NCI-H2081 (cell line): ENCODE measurements around the gene CBL.

Experiments used
- DNase-seq, 2 experiments: peaks; one replicate each; lab custom pipeline; 2025; lab: John Stamatoyannopoulos, UW

Gene CBL

DNA sequence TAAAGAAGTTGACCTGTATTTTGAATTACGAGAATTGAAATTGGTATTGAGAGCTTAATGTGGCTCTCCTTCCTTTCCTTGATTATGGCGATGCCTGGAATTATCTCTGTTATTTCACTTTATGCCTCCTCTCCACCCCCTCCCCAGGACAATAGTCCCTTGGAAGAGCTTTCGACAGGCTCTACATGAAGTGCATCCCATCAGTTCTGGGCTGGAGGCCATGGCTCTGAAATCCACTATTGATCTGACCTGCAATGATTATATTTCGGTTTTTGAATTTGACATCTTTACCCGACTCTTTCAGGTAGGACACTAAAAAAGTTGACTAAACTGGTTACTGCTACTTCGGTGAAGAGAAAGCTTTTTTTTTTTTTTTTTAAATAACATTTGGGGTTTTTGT lies 67.6 kb downstream of the CBL start:
- no peak for DNase-seq

DNA sequence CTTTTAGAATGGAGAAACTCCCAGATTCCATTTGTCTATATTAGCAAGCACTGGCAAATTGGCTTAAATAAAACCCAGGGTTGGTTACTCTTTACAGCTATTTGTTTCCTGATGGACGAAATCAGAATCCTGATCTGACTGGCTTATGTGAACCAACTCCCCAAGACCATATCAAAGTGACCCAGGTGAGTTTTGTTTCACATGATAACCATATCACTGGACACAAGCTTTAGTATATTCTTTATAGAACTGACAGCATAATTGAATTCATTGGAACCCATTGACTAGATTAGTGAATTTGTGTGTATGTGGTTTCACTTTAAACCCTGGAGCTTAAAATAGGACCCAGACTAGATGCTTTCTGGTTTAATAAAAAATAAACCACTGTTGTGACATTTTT lies 71.5 kb downstream of the CBL start:
- DNase-seq: no peak

DNA sequence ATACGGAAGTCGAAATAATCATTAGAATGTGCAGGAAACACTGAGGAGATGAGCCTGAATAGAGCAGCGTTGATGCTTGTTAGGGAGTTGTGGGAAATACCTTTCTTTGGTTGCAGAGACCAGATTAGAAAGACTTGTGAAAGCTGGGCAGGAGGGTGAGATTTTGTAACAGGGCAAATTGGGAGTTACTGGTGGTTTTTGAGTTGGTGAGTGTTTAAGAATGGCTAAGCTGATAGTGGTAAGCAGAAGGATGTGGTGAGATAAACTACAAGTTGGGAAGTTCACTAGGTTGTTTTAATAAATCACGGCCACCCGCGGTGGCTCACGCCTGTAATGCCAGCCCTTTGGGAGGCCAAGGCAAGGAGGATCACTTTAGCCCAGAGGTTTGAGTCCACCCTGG lies 76.4 kb downstream of the CBL start:
- DNase-seq: no peak

DNA sequence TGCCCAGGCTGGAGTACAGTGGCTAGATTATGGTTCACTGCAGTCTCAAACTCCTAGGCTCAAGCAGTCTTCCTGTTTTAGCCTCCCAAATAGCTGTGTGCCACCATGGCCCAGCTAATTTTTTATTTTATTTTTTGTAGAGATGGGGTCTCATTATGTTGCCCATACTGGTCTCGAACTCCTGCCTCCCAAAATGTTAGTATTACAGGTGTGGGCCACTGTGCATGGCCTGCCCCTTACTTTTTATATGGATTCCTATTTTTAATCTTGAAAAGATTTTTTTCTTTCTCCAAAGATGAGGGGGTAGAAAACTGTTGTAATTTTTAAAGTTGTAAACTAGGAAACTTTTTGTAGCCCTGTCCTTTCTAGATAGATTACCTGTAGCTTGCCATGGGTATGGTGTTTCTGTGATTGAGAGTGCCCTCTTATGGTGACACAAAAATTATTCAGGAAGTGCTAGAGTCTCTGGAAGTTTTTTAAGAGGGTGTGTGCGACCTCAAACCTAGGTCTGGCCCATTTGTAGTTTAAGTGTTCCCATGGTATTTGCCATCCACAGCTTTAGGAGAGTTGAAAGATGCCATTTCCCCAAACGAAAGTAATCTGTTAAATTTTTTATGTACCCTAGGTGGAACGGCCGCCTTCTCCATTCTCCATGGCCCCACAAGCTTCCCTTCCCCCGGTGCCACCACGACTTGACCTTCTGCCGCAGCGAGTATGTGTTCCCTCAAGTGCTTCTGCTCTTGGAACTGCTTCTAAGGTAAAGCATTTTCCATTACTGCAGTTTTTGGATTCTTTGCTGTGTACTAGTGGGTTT lies 78.4 kb downstream of the CBL start:
- peak in 1 of 2 experiments; percentile 21 for DNase-seq

DNA sequence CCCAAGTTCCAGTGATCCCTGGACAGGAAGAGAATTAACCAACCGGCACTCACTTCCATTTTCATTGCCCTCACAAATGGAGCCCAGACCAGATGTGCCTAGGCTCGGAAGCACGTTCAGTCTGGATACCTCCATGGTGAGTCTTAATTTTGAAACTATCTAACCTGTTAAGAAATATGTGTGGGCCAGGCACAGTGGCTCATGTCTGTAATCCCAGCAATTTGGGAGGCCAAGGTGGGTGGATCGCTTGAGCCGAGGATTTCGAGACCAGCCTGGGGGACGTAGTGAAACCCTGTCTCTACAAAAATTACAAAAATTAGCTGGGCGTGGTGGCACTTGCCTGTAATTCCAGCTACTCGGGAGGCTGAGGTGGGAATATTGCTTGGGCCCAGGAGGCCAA lies 79.3 kb downstream of the CBL start:
- DNase-seq: no peak

DNA sequence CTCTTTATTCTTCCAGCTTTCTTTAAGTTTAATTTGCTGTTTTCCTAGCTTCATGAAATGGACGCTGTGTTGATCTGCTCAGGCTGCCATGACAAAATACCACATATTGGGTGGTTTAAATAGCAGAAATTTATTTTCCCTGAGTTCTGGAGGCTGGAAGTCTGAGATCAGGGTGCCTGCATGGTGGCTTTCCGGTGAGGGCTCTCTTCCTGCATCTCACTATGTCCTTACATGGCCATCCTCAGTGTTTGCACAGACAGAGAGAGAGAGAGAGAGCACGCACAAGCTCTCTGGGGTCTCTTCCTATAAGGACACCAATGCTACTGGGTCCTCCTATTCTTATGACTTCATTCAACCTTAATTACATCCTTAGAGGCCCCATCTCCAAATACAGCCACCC lies 82.1 kb downstream of the CBL start:
- DNase-seq: no peak

DNA sequence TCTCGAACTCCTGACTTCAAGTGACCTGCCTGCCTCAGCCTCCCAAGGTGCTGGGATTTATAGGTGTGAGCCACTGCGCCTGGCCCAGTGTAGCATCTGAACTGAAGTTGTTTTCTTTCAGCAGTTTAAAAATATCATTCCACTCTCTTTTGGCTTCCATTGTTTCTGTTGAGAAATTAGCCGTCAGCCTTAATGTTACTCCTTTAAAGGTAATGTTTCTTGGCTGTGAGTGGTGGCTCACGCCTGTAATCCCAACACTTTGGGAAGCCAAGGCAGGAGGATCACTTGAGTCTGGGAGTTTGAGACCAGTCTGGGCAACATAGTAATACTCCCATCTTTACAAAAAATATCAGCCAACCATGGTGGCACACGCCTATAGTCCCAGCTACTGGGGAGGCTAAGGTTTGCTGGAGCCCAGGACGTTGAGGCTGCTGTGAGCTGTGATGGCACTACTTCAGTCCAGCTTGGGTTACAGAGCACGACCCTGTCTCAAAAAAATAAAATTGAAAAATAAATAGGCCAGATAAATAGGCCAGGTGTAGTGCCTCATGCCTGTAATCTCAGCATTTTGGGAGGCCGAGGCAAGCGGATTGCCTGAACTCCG lies 84.9 kb downstream of the CBL start:
- no peak for DNase-seq

DNA sequence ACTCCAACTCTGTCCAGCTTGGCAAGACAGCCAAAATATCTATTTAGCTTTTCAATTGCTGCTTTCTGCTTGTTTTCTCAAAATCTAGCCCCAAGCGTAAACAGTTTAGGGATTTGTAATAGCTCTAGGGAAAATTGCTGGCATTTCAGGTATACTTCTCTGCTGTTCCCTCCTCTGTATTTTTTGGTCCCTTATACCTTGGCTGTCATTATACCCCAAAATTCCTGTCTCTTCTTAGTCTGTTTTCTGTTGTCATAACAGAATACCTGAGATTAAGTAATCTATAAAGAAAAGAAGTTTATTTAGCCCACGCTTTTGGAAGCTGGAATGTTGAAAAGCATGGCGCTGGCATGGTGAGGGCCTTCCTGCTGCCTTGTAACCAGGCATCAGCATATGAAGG lies 87.3 kb downstream of the CBL start:
- no peak for DNase-seq

DNA sequence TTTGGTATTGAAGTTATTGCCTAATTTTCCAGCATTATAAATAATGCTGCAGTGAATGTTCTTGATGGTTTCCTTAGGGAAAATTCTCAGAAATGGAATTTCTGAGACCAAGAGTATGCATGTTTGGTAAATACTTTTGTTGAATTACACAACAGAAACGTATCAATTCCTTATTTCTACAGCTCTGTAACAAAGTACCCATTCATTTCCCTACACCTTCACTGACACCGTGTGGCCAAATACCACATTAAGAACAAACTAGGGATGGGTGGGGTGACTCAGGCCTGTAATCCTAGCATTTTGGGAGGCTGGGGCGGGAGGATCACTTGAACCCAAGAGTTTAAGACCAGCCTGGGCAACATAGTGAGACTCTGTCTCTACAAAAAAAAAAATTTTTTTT lies 89.0 kb downstream of the CBL start:
- no peak for DNase-seq

DNA sequence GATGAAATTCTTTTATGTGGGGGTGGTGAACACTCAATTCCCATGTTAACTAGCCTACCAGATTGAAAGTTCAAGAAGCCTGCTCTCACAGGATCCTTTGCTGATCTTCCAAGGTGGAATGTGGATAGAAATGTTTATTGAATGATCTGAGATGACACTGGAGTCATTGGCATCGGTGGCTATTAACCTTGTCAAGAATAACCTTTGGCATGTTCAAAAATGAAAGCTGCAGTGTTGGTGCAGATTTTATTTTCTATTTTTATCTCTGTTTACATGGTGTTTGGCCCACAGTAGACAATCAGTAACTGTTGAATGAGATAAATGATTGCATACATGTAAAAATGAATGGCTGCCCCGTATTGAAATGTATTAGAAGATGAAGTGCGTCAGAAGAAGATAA lies 91.8 kb downstream of the CBL start:
- DNase-seq: no peak

DNA sequence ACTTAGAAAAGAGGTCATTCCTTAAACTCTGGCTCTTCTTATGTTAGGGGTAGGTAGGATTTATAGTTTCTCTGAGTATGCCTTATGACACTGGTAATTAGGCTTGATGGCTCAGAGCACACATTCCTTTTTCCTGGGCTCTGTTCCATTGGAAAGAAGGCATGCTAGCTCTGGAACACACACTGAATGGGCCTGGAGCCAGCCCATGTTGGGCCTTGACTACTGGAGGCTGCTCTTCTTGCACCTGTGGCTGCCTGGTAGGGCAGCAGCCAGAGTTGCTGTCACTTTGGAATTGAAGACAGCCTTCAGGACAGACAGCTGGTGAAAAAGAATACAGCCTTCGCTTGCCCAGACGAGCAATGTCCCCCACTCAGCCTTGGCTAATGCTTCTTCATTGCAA lies 92.6 kb downstream of the CBL start:
- no peak for DNase-seq

DNA sequence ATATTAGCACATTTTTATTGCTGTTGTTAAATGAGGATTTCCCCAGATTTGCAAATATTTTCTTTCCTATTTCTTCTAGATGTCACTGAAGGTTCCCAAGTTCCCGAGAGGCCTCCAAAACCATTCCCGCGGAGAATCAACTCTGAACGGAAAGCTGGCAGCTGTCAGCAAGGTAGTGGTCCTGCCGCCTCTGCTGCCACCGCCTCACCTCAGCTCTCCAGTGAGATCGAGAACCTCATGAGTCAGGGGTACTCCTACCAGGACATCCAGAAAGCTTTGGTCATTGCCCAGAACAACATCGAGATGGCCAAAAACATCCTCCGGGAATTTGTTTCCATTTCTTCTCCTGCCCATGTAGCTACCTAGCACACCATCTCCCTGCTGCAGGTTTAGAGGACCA lies 93.3 kb downstream of the CBL start:
- DNase-seq: no peak

DNA sequence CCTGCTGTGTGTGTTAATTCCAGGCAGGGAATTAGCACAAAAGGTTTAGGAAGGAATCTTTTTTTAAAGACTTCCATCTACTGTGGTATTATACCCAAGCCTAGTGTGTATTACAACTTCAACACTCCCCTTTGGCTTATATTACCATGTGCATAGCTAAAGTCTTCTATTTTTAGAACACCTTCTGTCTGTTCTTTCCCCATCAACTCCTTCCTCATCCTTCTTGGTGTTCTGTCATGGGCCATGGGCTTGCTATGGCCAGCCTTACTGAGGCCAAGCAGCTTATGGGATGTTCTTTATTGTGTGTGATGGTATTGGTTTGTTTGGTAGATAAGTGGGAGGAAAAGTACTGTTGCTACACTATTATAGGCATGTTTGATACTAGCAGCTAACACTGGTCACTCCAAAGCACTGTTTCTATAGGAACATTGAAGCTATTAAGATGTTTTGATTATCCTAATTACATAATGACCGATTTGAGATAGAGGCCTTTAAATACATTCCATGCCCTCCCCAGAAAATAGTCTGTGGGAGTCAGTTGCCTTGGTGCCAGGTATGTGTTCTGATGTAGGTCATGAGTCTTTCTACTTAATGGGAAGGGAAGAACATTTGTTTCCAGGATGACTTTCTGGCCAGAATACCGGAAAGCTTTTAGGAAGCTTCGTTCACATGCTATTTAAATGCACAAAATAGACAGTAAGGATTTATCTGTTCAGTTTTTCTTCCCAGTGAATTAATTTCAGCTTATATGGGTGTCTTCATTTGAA lies 94.2 kb downstream of the CBL start:
- no peak for DNase-seq

DNA sequence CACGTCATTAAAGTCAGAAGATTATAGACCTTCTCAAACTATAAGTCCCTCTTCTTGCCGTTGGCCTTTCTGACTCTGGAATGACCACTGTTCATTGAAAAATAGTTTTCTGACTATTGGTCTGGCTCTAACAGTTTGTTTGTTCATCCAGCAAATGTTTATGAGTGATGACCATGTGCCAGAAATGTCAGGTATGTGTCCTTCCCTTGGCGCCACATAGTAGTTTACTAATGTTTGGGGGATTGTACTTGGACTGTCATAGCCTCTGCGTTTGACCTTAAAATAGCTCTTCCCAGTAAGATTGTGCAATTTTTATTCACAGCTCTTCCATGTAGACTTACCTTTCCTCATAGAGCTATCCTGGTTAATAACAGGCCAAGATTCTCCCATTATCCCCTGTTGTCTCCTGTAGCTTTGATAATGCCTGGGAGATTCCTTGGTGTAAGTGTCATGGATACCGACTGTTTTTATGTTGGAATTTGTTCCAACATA lies 97.1 kb downstream of the CBL start:
- DNase-seq: no peak

DNA sequence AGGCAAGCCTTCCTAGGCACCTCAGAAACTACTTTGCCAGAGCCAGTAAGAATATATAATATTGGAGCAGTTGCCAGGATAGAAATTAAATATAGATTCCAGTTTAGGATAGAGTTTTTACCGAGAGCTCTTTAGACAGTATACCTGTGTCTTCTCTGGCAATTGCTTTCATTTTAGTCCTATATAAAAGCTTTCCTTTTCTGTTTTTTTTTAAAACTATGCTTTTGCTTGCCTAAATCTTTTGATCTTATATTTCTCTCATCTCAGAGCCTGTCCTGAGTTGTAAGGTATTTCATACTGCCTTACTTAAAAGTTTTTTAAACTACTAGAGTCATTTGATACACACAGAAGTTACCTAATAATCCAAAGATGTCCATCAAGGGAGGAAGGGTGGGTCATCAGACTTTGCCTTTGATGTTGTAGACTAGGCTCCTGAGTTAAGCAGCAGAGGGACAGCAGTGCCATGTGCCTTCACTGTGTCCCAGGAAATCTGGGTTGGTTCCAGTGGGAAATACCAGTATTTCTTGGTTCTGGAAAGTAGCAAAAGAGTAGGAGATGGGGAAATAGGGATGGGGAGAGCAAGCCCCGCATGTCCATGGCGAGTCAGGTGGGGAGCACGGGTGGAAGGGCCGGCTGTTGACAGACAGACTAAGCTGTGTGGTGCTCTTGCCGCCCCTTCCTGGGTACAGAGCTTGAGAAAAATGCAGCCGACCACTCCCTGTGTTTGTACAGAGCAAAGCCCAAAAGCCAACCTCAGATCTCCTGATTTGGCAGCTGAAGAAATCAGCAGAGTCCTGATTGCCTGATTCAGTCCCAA lies 99.6 kb downstream of the CBL start:
- DNase-seq: no peak

DNA sequence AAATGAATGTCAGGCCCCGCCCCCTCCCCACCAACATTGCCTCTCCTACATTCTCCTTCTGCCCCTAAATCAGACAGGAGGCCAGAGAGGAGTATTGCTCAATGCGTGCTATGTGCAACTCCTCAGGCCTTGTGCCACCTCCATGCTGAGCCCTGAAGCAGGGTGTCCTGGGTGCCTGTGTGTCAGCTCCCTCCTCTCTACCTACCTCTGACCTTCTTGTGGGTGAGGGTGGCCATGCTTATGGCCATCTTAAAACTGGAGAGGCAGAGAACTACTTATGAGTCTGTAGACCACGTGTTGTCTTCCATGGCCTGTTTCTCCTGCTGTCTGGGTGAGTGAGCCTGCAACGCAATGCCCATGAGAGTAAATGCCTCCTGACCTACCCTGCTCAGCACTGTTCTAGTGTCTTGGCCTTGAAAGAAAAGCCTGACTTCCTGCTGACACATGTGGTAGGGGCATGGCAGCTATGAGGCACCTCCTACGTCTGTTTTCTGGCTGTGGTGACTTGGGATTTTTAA lies 100.3 kb downstream of the CBL start:
- no peak for DNase-seq

DNA sequence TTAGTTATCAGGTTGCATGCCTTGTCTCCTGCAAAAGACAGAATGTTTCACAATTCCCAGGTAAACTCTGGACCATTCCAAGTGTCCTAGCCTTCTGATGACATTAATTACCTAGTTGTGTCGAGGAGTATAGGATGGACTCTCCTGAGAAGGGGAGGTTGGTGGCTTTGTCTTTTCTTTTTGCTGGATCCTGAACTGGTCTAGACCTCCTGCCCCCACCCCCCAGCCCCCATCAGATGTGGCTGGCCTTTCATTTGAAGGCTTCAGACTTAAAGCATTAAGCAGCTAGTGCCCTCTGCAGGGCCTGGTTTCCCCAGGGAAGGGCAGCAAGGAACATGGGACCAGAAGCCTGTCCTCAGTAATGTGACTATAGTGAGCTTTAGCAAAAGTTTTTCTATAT lies 101.1 kb downstream of the CBL start:
- DNase-seq: peak in 1 of 2 experiments; percentile 22

DNA sequence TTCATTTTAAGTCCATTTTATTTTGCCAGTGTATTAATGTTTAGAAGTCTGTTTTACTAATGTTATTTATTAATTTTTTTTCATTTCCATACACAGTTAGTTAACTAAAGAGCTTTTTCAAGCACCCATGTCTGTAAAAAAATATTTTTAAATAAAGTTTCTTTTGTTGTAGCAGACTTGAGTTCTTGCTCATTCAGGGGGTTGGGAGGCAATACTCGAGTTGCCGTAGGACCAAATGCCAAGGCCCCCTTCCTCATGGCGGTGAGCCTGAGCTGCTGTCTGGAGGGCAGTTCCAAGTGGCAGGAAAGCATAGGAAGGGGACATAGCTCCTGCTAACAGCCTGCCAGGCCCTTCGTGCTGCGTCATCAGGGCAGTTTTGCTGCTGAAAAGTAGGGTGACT lies 101.8 kb downstream of the CBL start:
- no peak for DNase-seq

DNA sequence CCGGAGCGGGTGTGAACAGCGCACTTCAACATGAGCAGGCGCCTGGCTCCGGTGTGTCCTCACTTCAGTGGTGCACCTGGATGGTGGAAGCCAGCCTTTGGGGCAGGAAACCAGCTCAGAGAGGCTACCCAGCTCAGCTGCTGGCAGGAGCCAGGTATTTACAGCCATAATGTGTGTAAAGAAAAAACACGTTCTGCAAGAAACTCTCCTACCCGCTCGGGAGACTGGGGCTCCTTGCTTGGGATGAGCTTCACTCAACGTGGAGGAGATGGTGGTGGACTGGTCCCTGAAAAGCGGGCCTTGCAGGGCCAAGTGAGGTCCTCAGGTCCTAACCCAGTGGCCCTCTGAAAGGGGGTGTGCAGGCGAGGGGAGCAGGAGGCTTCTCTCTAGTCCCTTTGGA lies 103.3 kb downstream of the CBL start:
- no peak for DNase-seq

DNA sequence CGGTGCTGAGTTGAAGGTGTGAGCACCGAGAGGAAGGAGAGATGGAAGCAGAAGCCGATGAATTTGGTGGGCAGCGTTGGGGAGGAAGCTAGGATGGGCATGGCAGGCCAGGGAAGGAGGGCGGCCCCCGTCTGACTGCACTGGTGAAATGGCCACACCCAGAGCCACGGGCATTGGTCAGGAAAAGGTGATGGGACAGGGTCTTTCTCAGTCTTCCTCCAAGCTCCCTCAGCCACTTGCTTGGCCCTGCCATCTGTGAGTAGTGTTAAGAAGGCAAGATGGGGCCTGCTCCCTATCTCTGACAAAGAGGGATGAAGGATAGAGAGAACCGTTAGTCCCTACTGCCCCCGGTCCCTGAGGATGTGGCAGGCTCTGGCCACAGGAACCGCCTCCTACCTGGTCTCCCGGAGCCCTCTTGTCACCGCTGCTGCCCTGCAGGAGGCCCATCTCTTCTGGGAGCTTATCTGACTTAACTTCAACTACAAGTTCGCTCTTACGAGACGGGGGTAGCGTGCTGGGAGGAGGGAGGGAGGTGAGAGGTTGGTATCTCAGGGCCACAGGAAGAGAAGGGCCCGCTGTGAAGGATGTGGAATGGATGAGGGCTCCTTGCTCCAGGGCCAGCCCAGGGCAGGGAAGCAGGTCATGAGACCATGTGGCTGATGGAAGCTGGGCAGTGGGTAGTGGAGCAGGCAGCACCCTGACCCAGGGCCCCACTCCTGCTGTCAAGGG lies 104.0 kb downstream of the CBL start:
- no peak for DNase-seq

DNA sequence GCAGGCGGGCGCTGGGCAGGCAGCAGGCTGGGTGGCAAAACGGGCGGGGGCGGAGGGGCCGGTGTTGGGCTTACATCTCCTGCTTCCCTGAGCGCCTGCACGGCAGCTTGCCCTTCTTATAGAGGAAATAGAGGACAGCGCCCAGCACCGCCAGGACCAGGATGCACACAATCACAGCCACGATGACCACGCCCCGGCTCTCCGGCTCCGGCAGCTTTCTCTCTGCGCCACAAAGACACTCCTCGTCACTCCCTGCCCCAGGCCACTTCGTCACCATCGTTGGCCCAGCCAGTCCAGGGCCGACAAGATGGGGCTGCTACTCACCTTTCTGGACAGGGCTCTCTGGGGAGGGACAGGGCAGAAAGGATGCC lies 104.5 kb downstream of the CBL start:
- no peak for DNase-seq
